H9 (cell line): ENCODE data around the gene ZNF230. TPM values are rescaled to one million over a fixed set of nuclear protein-coding genes. Genes with fewer than 3 reads are reported as not detected.

Experiments
- DNase-seq: peaks from one replicate; pipeline ENCODE4 v3.0.0-alpha.2; 2017
- H2AFZ ChIP-seq: one replicate; pipeline ENCODE4 v1.6.1; 2013; ENCODE audit warnings: mild to moderate bottlenecking, low read length, control low read depth, moderate library complexity
- H2AK5ac ChIP-seq: 2 replicates; pipeline ENCODE4 v1.6.1; 2013; ENCODE audit warnings: low read length, control low read depth, mixed read lengths; ENCODE audit not compliant: insufficient read length
- H2BK120ac ChIP-seq: one replicate; pipeline ENCODE4 v1.6.1; 2013; ENCODE audit warnings: low read depth, mild to moderate bottlenecking, low read length, control low read depth, inconsistent platforms; ENCODE audit not compliant: poor library complexity, severe bottlenecking
- H2BK12ac ChIP-seq: 2 replicates; pipeline ENCODE4 v1.6.1; 2013; ENCODE audit warnings: low read length, control low read depth, mixed read lengths, low read depth; ENCODE audit not compliant: insufficient read length
- H2BK15ac ChIP-seq: 2 replicates; pipeline ENCODE4 v1.6.1; 2013; ENCODE audit warnings: low read depth, low read length, control low read depth
- H2BK20ac ChIP-seq: one replicate; pipeline ENCODE4 v1.6.1; 2013; ENCODE audit warnings: low read depth, mild to moderate bottlenecking, low read length, control low read depth, inconsistent platforms; ENCODE audit not compliant: poor library complexity, severe bottlenecking
- H2BK5ac ChIP-seq: 2 replicates; pipeline ENCODE4 v1.6.1; 2013; ENCODE audit warnings: low read length, control low read depth, mixed read lengths; ENCODE audit not compliant: insufficient read length
- H3K14ac ChIP-seq: 2 replicates; pipeline ENCODE4 v1.6.1; 2013; ENCODE audit warnings: low read length, control low read depth; ENCODE audit not compliant: insufficient read depth
- H3K18ac ChIP-seq: 2 replicates; pipeline ENCODE4 v1.6.1; 2013; ENCODE audit warnings: low read depth, mild to moderate bottlenecking, mixed read lengths, low read length, control low read depth; ENCODE audit not compliant: insufficient read length
- H3K23ac ChIP-seq: 2 replicates; pipeline ENCODE4 v1.6.1; 2013; ENCODE audit warnings: low read length, control low read depth, mixed read lengths, low read depth; ENCODE audit not compliant: insufficient read length
- H3K23me2 ChIP-seq: 2 replicates; pipeline ENCODE4 v1.6.1; 2013; ENCODE audit warnings: low read depth, mild to moderate bottlenecking, mixed read lengths, low read length, control low read depth; ENCODE audit not compliant: insufficient read length, poor library complexity, severe bottlenecking
- H3K27ac ChIP-seq: 2 replicates; pipeline ENCODE4 v1.5.1; 2013; ENCODE audit warnings: low read length, control low read depth, mixed read lengths, low read depth; ENCODE audit not compliant: insufficient read length
- H3K27me3 ChIP-seq: 2 replicates; pipeline ENCODE4 v1.6.1; 2013; ENCODE audit warnings: low read length, control low read depth, inconsistent platforms; ENCODE audit not compliant: insufficient read depth
- H3K4ac ChIP-seq: 2 replicates; pipeline ENCODE4 v1.6.1; 2013; ENCODE audit warnings: low read depth, mild to moderate bottlenecking, control low read depth, inconsistent platforms, low read length, moderate library complexity
- H3K4me1 ChIP-seq: 2 replicates; pipeline ENCODE4 v1.6.1; 2013; ENCODE audit warnings: low read length, control low read depth, inconsistent platforms; ENCODE audit not compliant: insufficient read depth
- H3K4me2 ChIP-seq: 2 replicates; pipeline ENCODE4 v1.6.1; 2013; ENCODE audit warnings: low read length, control low read depth, mixed read lengths; ENCODE audit not compliant: insufficient read length, insufficient read depth
- H3K56ac ChIP-seq: 2 replicates; pipeline ENCODE4 v1.6.1; 2013; ENCODE audit warnings: low read depth, mild to moderate bottlenecking, mixed read lengths, low read length, control low read depth; ENCODE audit not compliant: insufficient read length
- H3K79me1 ChIP-seq: 2 replicates; pipeline ENCODE4 v1.6.1; 2013; ENCODE audit warnings: low read depth, mild to moderate bottlenecking, moderate library complexity, low read length, control low read depth, inconsistent platforms; ENCODE audit not compliant: insufficient read depth, poor library complexity, severe bottlenecking
- H3K79me2 ChIP-seq: 2 replicates; pipeline ENCODE4 v1.6.1; 2013; ENCODE audit warnings: low read length, control low read depth, inconsistent platforms; ENCODE audit not compliant: insufficient read depth
- H3K9ac ChIP-seq: 2 replicates; pipeline ENCODE4 v1.6.1; 2013; ENCODE audit warnings: low read length, control low read depth, mixed read lengths; ENCODE audit not compliant: insufficient read length; ENCODE audit errors: extremely low read depth
- H3K9me3 ChIP-seq: one replicate; pipeline ENCODE4 v1.6.1; 2013; ENCODE audit warnings: low read depth, low read length, inconsistent platforms; ENCODE audit not compliant: control insufficient read depth
- H3T11ph ChIP-seq: one replicate; pipeline ENCODE4 v1.6.1; 2013; ENCODE audit warnings: mild to moderate bottlenecking, low read length, control low read depth, inconsistent platforms
- H4K20me1 ChIP-seq: one replicate; pipeline ENCODE4 v1.6.1; 2013; ENCODE audit not compliant: control insufficient read depth, insufficient read length, insufficient read depth
- H4K5ac ChIP-seq: 2 replicates; pipeline ENCODE4 v1.6.1; 2013; ENCODE audit warnings: low read depth, mild to moderate bottlenecking, mixed read lengths, low read length, control low read depth; ENCODE audit not compliant: insufficient read length
- H4K8ac ChIP-seq: replicated peaks from 2 replicates; pipeline ENCODE4 v1.6.1; 2013; ENCODE audit warnings: low read length, control low read depth, mixed read lengths, low read depth; ENCODE audit not compliant: insufficient read length
- H4K91ac ChIP-seq: 2 replicates; pipeline ENCODE4 v1.6.1; 2013; ENCODE audit warnings: low read depth, mild to moderate bottlenecking, moderate library complexity, mixed read lengths, low read length, control low read depth; ENCODE audit not compliant: insufficient read length
- H3K27ac Mint-ChIP-seq, 3 experiments: 2 replicates in 2 of 3; 3 replicates in 1 of 3; pipeline ENCODE4 v1.8.0; 2020 to 2021; ENCODE audit warnings: mixed read lengths in 3 of 3, mild to moderate bottlenecking in 1 of 3, moderate library complexity in 1 of 3
- H3K27me3 Mint-ChIP-seq: 2 replicates; pipeline ENCODE4 v1.8.0; 2021; ENCODE audit warnings: low read depth, mild to moderate bottlenecking, moderate library complexity, mixed read lengths
- H3K36me3 Mint-ChIP-seq, 3 experiments: 2 replicates in 2 of 3; 3 replicates in 1 of 3; pipeline ENCODE4 v1.8.0; 2020 to 2021; ENCODE audit warnings: low read depth in 3 of 3, mixed read lengths in 3 of 3; ENCODE audit not compliant: insufficient read depth in 1 of 3
- H3K4me1 Mint-ChIP-seq, 2 experiments: 2 replicates each; pipeline ENCODE4 v1.8.0; 2020; ENCODE audit warnings: mixed read lengths in 2 of 2
- H3K4me3 Mint-ChIP-seq, 2 experiments: 2 replicates in 1 of 2; 3 replicates in 1 of 2; pipeline ENCODE4 v1.8.0; 2020 to 2021; ENCODE audit warnings: mild to moderate bottlenecking in 2 of 2, mixed read lengths in 2 of 2, moderate library complexity in 1 of 2
- H3K9me3 Mint-ChIP-seq, 2 experiments: 2 replicates in 1 of 2; 3 replicates in 1 of 2; pipeline ENCODE4 v1.8.0; 2020; ENCODE audit warnings: mild to moderate bottlenecking in 2 of 2, mixed read lengths in 2 of 2, moderate library complexity in 1 of 2
- CTCF ChIP-seq: fragments of 200-600 bp; sonication (generic); conservative IDR thresholded peaks from 3 replicates; pipeline ENCODE4 v1.8.0; 2021; ENCODE audit warnings: antibody characterized with exemption, mild to moderate bottlenecking
- WGBS: extraction: QIAGEN DNeasy Blood & Tissue Kit; methylation state at CpG from one replicate; pipeline ENCODE4 v1.1.7; 2013; ENCODE audit warnings: missing lambda C conversion rate, low lambda C conversion rate, mixed read lengths; ENCODE audit not compliant: insufficient read length; ENCODE audit errors: extremely low coverage; 5-methylcytosine and 5-hydroxymethylcytosine counted together
- total RNA-seq: library from RNA; stranded (reverse); gene quantifications from 2 replicates; pipeline ENCODE4 v1.2.1, GENCODE V29; 2021

The ZNF230 gene
- total RNA-seq, 1 experiment from 2014 or later = 3.1 TPM

- Mint-ChIP-seq H3K4me1 (no peaks in the 10 kb centered on the region; a peak in 1 of 4 replicates), H3K4me3 (peak overlapping the region; percentile 97 to 98), H3K9me3 (peaks cover 12 to 43% of the 10 kb centered on the region in 2 experiments), H3K27ac (no peak overlapping the region), H3K36me3 (peaks cover 10 to 12% (median 12%) of the 10 kb centered on the region in 3 experiments), H3K27me3 (no peaks in the 10 kb centered on the region)
- H3K14ac ChIP-seq = no peak overlapping the region
- no peak overlapping the region for H2BK12ac ChIP-seq
- no peak for TF ChIP-seq CTCF
- no peak overlapping the region for H2BK120ac ChIP-seq
- no CpG with 5 or more reads among the region's 14 CpGs for WGBS
- H3K18ac ChIP-seq = no peak overlapping the region
- no peak overlapping the region for H3K23ac ChIP-seq
- H2AFZ ChIP-seq = peak overlapping the region; percentile 46
- DNase-seq = no peak
- H3T11ph ChIP-seq = no peak overlapping the region
- peak overlapping the region; percentile 94 for H3K4me2 ChIP-seq
- no peaks in the 10 kb centered on the region for H3K9me3 ChIP-seq
- H2BK20ac ChIP-seq = no peak overlapping the region
- no peak overlapping the region for H4K8ac ChIP-seq
- H2BK5ac ChIP-seq = no peak overlapping the region
- no peak overlapping the region for H2BK15ac ChIP-seq
- peaks cover 6% of the 10 kb centered on the region for H3K23me2 ChIP-seq
- peaks cover 3% of the 10 kb centered on the region for H3K79me1 ChIP-seq
- H3K56ac ChIP-seq = no peak overlapping the region
- no peaks in the 10 kb centered on the region for H4K20me1 ChIP-seq
- no peaks in the 10 kb centered on the region; the same call in 1 of the 2 replicates for H3K79me2 ChIP-seq
- no peak overlapping the region for H4K91ac ChIP-seq
- no peak overlapping the region for H2AK5ac ChIP-seq
- no peak overlapping the region for H3K4ac ChIP-seq
- no peaks in the 10 kb centered on the region for H3K27me3 ChIP-seq
- H3K9ac ChIP-seq = peak overlapping the region; percentile 47
- no peaks in the 10 kb centered on the region for H3K4me1 ChIP-seq
- H4K5ac ChIP-seq = no peak overlapping the region
- no peak overlapping the region for H3K27ac ChIP-seq
Measured at GRCh38 chr19:43984687-43985000, 18.1 kb upstream of the ZNF230 start.
